HepG2 (cell line): ENCODE measurements around the gene JMJD6. TPM values are rescaled to one million over a fixed set of nuclear protein-coding genes. Genes with fewer than 3 reads are reported as not detected.

Experiments used
- ATF7 ChIP-seq, 2 experiments: fragments of 450-650 bp in 1 of 2; sonication (generic) in 1 of 2; formaldehyde crosslinking in 1 of 2; IDR thresholded peaks; 2 replicates each; pipeline versions ENCODE4 v1.4.0 to v1.6.1; 2016 to 2020; ENCODE audit warnings: antibody characterized with exemption in 1 of 2, mild to moderate bottlenecking in 1 of 2, missing genetic modification reagents in 1 of 2
- ELF1 ChIP-seq: sonication (generic); formaldehyde crosslinking; IDR thresholded peaks from 2 replicates; pipeline ENCODE4 v1.4.0; 2020; ENCODE audit warnings: missing genetic modification reagents
- FOXO4 ChIP-seq: sonication (generic); formaldehyde crosslinking; conservative IDR thresholded peaks from 2 replicates; pipeline ENCODE4 v1.8.1; 2023; ENCODE audit warnings: missing genetic modification reagents
- FOXP4 ChIP-seq: sonication (generic); formaldehyde crosslinking; IDR thresholded peaks from 2 replicates; pipeline ENCODE4 v1.4.0; 2020; ENCODE audit warnings: missing genetic modification reagents
- HOXA3 ChIP-seq: sonication (generic); formaldehyde crosslinking; IDR thresholded peaks from 2 replicates; pipeline ENCODE4 v1.5.0; 2020; ENCODE audit warnings: missing genetic modification reagents
- JUN ChIP-seq: sonication (generic); formaldehyde crosslinking; IDR thresholded peaks from 2 replicates; pipeline ENCODE4 v1.4.0; 2020; ENCODE audit warnings: mild to moderate bottlenecking, missing genetic modification reagents
- KDM1A ChIP-seq: IDR thresholded peaks from 2 replicates; pipeline ENCODE4 v1.6.1; 2016; ENCODE audit warnings: missing compliant biosample characterization
- MED1 ChIP-seq: sonication (generic); formaldehyde crosslinking; IDR thresholded peaks from 2 replicates; pipeline ENCODE4 v1.4.0; 2020; ENCODE audit warnings: missing genetic modification reagents
- MLLT10 ChIP-seq: sonication (generic); formaldehyde crosslinking; IDR thresholded peaks from 2 replicates; pipeline ENCODE4 v1.4.0; 2020; ENCODE audit warnings: missing genetic modification reagents
- PAWR ChIP-seq: sonication (generic); formaldehyde crosslinking; IDR thresholded peaks from 2 replicates; pipeline ENCODE4 v1.4.0; 2020; ENCODE audit warnings: missing genetic modification reagents, mild to moderate bottlenecking, borderline replicate concordance
- PAX8 ChIP-seq: sonication (generic); formaldehyde crosslinking; IDR thresholded peaks from 2 replicates; pipeline ENCODE4 v1.8.0; 2022; ENCODE audit warnings: mild to moderate bottlenecking, missing genetic modification reagents, borderline replicate concordance
- RFX5 ChIP-seq: IDR thresholded peaks from 2 replicates; pipeline ENCODE4 v1.6.1; 2011; ENCODE audit warnings: low read depth, low read length, improper control_type of control experiment
- RXRA ChIP-seq: sonication (generic); formaldehyde crosslinking; IDR thresholded peaks from 2 replicates; pipeline ENCODE4 v1.5.1; 2020; ENCODE audit warnings: missing genetic modification reagents
- SP4 ChIP-seq: sonication (generic); formaldehyde crosslinking; IDR thresholded peaks from 2 replicates; pipeline ENCODE4 v1.8.1; 2023; ENCODE audit warnings: mild to moderate bottlenecking, missing genetic modification reagents
- SRSF4 ChIP-seq: fragments of 200-400 bp; formaldehyde crosslinking; IDR thresholded peaks from one replicate; pipeline ENCODE4 v1.6.1; 2018; ENCODE audit warnings: mild to moderate bottlenecking, low read depth, low read length, moderate library complexity; ENCODE audit not compliant: poor library complexity, severe bottlenecking
- ZFP82 ChIP-seq: sonication (generic); formaldehyde crosslinking; IDR thresholded peaks from 2 replicates; pipeline ENCODE4 v1.5.1; 2020; ENCODE audit warnings: mild to moderate bottlenecking, missing genetic modification reagents, borderline replicate concordance
- ZNF160 ChIP-seq: sonication (generic); formaldehyde crosslinking; IDR thresholded peaks from 2 replicates; pipeline ENCODE4 v1.8.0; 2022; ENCODE audit warnings: mild to moderate bottlenecking, inconsistent platforms, missing genetic modification reagents
- ZNF556 ChIP-seq: sonication (generic); formaldehyde crosslinking; IDR thresholded peaks from 2 replicates; pipeline ENCODE4 v1.4.0; 2020; ENCODE audit warnings: mild to moderate bottlenecking, missing genetic modification reagents, borderline replicate concordance
- ZNF567 ChIP-seq: sonication (generic); formaldehyde crosslinking; IDR thresholded peaks from 2 replicates; pipeline ENCODE4 v1.8.1; 2023; ENCODE audit warnings: mild to moderate bottlenecking, missing genetic modification reagents, borderline replicate concordance
- ZNF687 ChIP-seq: sonication (generic); formaldehyde crosslinking; IDR thresholded peaks from 2 replicates; pipeline ENCODE4 v1.5.1; 2020; ENCODE audit warnings: mild to moderate bottlenecking, missing genetic modification reagents, moderate library complexity
- ZNF703 ChIP-seq: sonication (generic); formaldehyde crosslinking; IDR thresholded peaks from 2 replicates; pipeline ENCODE4 v1.5.1; 2020; ENCODE audit warnings: missing genetic modification reagents, mild to moderate bottlenecking, moderate library complexity, borderline replicate concordance
- polyA plus RNA-seq, 8 experiments: library from polyadenylated mRNA; depleted of rRNA in 3 of 8; stranded (reverse) in 7 of 8; unstranded in 1 of 8; fragments of >200 nt; fragmentation: Illumina TruSeq in 4 of 8; extraction: Trizol in 4 of 8; gene quantifications; 2 replicates each; pipeline versions ENCODE4 v1.2.1 to v1.2.3, GENCODE V29; 2011 to 2016; ENCODE audit warnings: low read depth in 4 of 8, missing spikeins in 1 of 8, mixed read lengths in 1 of 8; ENCODE audit not compliant: insufficient read depth in 1 of 8
- total RNA-seq, 5 experiments: library from RNA; depleted of rRNA; stranded (reverse); fragments of >200 nt; fragmentation: Illumina TruSeq; extraction: Trizol; gene quantifications; 2 replicates each; pipeline ENCODE4 v1.2.3, GENCODE V29; 2016; ENCODE audit warnings: low read depth in 1 of 5

The JMJD6 gene
- total and polyA plus RNA-seq, 2 of the 13 experiments (the other 11 are each of a cell fraction or from before 2014, with no cell fraction given) = 33.6 to 41.0 TPM

- TF ChIP-seq PAX8 (CRISPR knock-in tag) (no peak), ELF1 (CRISPR knock-in tag) (peak; percentile 44; the same call in 1 of the 2 replicates), FOXO4 (no peak), SP4 (CRISPR knock-in tag) (peak; percentile 71; the same call in 1 of the 2 replicates), RFX5 (no peak; the same call in 1 of the 2 replicates), ZNF567 (CRISPR knock-in tag) (peak; percentile 97), JUN (CRISPR knock-in tag) (no peak), HOXA3 (CRISPR knock-in tag) (no peak), ATF7 (IDR thresholded peaks at IDR 0.05) (no peak), ATF7 (CRISPR knock-in tag; IDR thresholded peaks at IDR 0.05) (no peak; the same call in 1 of the 2 replicates), PAWR (peak; percentile 98; the same call in 1 of the 2 replicates), MLLT10 (CRISPR knock-in tag) (no peak), ZNF687 (CRISPR knock-in tag) (peak; percentile 86), ZNF703 (CRISPR knock-in tag) (no peak), KDM1A (CRISPR knock-in tag) (no peak), ZNF556 (no peak; the same call in 1 of the 2 replicates), MED1 (CRISPR knock-in tag) (peak; percentile 42), ZNF160 (CRISPR knock-in tag) (no peak; the same call in 1 of the 2 replicates), FOXP4 (CRISPR knock-in tag) (no peak; the same call in 1 of the 2 replicates), SRSF4 (no peak), RXRA (CRISPR knock-in tag) (peak; percentile 61), ZFP82 (peak; percentile 69; the same call in 1 of the 2 replicates)
Observed at GRCh38 chr17:76737676-76738467, 11.5 kb upstream of the JMJD6 start, which contains the start of gene MFSD11 (continued).
